DMS53 (cell line): ENCODE measurements around the gene GRIK2.

ENCODE experiments used
- DNase-seq: peaks from one replicate; lab custom pipeline; 2025; lab: John Stamatoyannopoulos, UW

Gene GRIK2

GRCh38 chr6:101716810-101717209 lies 323.3 kb downstream of the GRIK2 start:
- no peak for DNase-seq

GRCh38 chr6:101719521-101719920 lies 326.0 kb downstream of the GRIK2 start:
- no peak for DNase-seq

GRCh38 chr6:101722471-101722870 lies 329.0 kb downstream of the GRIK2 start:
- DNase-seq, result no peak

- DNase-seq, result no peak
Observed at GRCh38 chr6:101722991-101723579, 329.6 kb downstream of the GRIK2 start.

- DNase-seq, result no peak
Observed at GRCh38 chr6:101728388-101728787, 334.9 kb downstream of the GRIK2 start.

- no peak for DNase-seq
Observed at GRCh38 chr6:101728956-101729355, 335.4 kb downstream of the GRIK2 start.

GRCh38 chr6:101730954-101731353 lies 337.4 kb downstream of the GRIK2 start:
- DNase-seq, result no peak

- no peak for DNase-seq
Observed at GRCh38 chr6:101733899-101734298, 340.4 kb downstream of the GRIK2 start.

- no peak for DNase-seq
Observed at GRCh38 chr6:101738481-101738880, 345.0 kb downstream of the GRIK2 start.

GRCh38 chr6:101740631-101741030 lies 347.1 kb downstream of the GRIK2 start:
- DNase-seq, result no peak

- no peak for DNase-seq
Observed at GRCh38 chr6:101741474-101742171, 348.1 kb downstream of the GRIK2 start.

- DNase-seq, result no peak
Observed at GRCh38 chr6:101747160-101747559, 353.7 kb downstream of the GRIK2 start.

GRCh38 chr6:101747716-101748115 lies 354.2 kb downstream of the GRIK2 start:
- DNase-seq, result no peak

GRCh38 chr6:101755931-101756330 lies 362.4 kb downstream of the GRIK2 start:
- no peak for DNase-seq

GRCh38 chr6:101758368-101758767 lies 364.9 kb downstream of the GRIK2 start:
- DNase-seq, result no peak

- peak; percentile 5 for DNase-seq
Observed at GRCh38 chr6:101760843-101761621, 367.5 kb downstream of the GRIK2 start.

- no peak for DNase-seq
Observed at GRCh38 chr6:101762851-101763250, 369.3 kb downstream of the GRIK2 start.

- no peak for DNase-seq
Observed at GRCh38 chr6:101765281-101765680, 371.8 kb downstream of the GRIK2 start.

- no peak for DNase-seq
Observed at GRCh38 chr6:101770116-101770515, 376.6 kb downstream of the GRIK2 start.

GRCh38 chr6:101776919-101777350 lies 383.4 kb downstream of the GRIK2 start:
- no peak for DNase-seq

GRCh38 chr6:101777646-101778045 lies 384.1 kb downstream of the GRIK2 start:
- no peak for DNase-seq

GRCh38 chr6:101779051-101779844 lies 385.7 kb downstream of the GRIK2 start:
- DNase-seq, result no peak
